GM21526 (cell line): ENCODE results near the gene F8A2.
A peak's percentile ranks its signal among the peaks of the same experiment; 100 is the strongest.
"Not testable (repeated sequence)": the region's sequence is repeated elsewhere in the genome, so short reads cannot be mapped to it uniquely, and the experiment has no call there.

Experiments
- ATAC-seq: cut with Tn5 transposase; IDR thresholded peaks from one replicate; pipeline ENCODE4 v1.9.1; 2021; ENCODE audit warnings: moderate library complexity; ENCODE audit not compliant: unreplicated experiment, low FRiP score

Gene F8A2

DNA sequence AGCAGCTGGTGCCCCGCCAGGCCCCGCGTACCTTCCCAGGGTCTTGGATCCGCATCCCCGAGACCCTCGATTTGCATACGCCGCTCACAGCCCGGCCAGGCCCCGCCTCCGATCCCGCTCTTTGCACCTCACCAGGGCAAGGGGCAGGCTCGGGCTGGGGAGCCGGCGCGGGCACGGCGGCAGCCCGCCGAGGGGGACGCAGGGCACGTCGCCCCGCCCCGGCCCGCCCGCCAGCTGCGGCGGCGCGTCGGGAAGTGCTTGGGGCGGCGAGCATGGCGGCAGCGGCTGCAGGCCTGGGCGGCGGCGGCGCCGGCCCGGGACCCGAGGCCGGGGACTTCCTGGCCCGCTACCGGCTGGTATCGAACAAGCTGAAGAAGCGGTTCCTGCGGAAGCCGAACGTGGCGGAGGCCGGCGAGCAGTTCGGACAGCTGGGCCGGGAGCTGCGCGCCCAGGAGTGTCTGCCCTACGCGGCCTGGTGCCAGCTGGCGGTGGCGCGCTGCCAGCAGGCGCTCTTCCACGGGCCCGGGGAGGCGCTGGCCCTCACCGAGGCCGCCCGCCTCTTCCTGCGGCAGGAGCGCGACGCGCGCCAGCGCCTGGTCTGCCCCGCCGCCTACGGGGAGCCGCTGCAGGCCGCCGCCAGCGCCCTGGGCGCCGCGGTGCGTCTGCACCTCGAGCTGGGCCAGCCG is at the start of gene F8A2:
Gene F8A2 (plus strand): TSS at position 253 of the 686 bp plus-strand sequence. CDS start 20 bp downstream, at position 273.
- peak; percentile 66 for ATAC-seq

DNA sequence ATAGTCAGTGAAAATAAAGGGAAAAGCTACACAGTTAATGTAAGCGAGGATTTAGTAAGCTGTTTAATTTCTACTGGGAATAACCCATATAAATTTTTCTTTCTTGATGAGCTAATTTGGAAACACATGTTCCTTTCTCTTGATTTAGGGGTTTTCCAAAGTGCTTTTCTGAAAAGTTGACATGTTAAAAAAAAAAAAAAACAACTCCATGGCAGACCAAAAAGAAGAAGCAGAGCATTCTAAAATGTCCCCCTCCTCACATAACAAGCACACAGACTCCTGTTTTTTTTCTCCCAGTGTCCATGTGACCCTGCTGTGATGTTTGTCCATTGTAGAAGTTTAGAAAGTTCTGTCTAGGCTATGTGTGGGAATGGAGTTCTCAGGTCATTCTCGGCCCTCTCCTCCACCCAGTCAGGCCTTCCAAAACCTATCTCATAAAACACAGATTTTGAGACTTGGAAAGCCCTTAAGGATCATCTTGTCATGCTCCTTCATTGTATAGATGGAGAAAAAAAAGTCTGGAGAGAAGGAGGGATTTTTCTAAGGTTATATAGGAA is 48.3 kb upstream of the F8A2 start:
- ATAC-seq = no peak

DNA sequence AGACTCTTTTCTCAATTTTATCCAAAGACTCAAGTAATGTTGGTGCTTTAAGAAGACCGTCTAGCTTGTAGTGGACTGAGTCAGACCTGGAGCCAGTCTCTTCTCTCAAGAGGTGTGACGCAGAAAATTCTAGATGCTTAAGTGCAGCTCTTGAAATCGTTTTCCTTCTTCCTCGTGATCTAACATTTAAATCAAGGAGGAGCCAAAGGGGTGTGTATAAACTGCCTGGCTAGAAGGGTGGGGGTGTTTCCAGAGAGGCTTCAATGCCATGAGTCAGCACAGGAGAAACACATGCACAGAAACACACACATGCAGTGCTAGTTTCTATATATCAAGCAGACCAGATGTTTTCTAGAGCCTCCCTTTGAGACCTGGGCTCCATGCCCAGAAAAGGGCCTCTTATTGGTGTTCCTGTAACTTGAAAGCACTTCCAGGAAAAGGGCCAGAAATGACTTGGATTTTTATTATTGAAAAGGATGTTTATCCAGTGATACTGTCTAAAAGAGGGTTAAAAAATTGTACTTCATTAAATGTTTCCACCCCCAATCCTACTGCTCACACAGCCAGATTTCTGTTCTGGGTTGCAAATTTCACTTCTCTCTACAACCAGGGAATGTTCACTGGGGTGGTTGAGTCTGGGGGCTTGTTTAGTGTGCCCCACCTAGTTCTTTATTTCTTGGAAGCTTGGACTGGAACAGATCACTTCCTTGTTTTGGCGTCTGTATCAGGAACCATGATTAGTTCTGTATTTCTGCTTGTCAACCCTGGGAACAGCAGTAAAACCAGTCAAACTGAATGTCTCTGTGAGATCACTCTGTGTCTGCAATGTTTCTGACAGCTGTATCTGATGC is 47.2 kb upstream of the F8A2 start, which contains the start of gene CLIC2:
Gene CLIC2 (minus strand): TSS at position 129 of the 851 bp plus-strand sequence. CDS start 187 bp downstream, outside the sequence.
- no peak for ATAC-seq

DNA sequence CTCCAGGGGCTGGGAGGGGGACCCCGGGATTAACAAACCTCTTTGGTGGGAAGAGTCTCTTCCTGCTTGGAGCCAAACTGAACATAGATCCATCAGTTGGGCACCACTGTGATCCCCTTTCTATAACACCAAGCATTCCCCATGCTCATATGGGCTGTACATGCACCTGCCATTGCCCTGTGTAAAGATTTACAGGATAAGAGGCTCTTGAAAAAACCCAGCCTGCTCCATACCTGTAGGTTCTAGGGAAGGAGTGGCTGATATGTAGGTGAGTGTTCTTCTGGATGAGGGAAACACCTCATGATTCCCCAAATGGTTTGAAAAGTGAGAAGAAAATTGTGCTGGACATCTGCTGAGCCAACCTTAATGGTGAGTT is 46.6 kb upstream of the F8A2 start:
- ATAC-seq = not testable (repeated sequence)

DNA sequence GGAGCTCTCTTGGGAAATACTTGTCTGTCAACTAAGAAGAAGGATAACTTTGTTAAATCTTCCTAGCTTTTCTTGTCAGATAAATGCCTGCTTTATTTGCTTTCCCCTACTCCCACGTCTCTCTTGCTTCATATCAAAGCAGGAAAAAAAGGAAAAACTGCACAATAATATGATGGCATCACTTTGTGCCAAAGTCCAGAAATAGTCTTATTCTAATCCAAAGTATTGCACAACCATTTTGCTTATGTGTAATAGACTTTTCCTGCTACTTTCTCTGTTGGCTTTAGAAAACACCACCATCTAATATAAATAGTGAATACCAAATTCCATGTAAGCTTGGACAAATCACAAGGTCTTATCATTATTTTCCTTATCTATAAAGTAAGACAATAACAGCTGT is 36.2 kb upstream of the F8A2 start:
- not testable (repeated sequence) for ATAC-seq

DNA sequence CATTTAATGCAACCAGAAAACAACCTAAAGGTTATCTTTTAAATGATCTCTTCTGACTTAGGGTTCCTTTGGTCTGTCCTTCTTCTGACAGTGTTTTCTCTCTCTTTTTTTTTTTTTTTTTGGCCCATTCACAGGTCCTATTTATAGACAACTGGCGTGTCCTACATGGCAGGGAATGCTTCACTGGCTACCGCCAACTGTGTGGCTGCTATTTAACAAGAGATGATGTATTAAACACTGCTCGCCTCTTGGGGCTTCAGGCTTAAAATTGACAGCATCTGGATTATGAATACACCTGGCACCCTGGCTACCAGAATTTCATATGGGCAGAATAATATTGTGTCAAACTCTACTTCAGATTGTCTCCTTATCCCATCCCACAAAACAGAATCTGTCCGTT is 32.4 kb upstream of the F8A2 start:
- ATAC-seq = not testable (repeated sequence)

DNA sequence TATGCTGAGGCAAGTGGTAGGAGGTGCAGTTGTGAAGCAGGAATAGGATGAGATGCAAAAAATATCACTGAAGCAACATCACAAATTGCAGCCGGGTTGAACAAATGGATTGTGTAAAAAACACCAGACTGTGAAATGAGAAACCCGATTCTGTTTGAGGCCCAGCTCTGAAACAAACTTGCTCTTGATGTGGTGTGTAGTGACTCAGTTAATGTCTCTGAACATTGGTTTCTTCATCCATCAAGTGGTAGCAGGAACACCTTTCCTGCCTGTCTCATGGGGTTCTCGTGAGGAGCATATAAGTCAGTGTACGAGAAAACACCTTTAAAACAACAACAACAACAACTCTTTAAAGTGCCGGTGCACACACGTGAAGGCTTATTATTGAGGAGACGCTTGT is 18.2 kb upstream of the F8A2 start:
- ATAC-seq = not testable (repeated sequence)

DNA sequence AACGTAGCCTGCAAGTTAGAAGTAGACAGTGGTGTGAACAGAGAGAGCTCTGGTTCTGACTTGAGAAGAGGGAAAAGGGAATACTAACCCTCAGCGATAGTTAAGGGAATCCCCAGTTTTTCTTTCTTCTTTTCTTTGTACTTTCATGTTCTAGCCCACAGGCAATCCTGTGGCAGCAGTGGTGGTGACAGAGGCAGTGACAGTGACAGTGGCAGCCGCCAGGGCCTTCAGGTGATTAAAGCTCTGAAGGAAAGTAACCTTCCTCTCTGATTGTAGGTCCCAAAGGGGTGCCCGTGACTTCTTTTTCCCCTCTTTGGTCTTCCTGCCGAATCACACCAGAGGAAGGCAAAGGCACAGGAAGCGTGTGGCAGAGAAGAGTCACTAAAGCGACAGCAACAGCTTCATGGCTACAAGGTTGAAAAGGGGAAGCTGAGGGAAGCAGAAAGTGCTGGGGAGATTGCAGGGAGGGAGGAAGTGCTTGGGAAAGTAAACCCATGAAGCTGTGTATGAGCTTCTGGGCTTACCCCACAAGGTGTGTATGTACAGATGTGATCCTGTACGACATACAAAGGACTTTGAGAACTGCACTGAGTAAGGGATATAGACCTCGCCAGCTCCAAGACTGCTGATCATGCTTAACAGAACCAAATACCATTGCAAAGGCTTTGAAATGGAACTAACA is 8.0 kb upstream of the F8A2 start:
- ATAC-seq = peak; percentile 55

DNA sequence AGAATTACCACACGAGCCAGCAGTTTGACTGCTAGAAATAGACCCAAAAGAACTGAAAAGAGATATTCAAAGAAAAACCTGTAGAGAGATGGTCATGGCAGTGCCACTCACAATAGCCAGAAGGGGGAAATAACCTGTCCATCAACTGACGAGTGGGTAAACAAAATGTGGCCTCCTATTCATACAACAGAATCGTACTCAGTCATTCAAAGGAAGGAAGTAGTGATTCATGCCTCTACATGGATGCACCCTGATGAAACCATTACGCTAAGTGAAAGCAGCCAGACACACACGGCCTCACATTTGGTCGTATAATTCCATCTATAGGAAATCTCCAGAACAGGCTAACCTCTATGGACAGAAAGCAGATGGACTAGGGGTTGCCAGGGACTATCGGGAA is 2.1 kb upstream of the F8A2 start:
- ATAC-seq = not testable (repeated sequence)

DNA sequence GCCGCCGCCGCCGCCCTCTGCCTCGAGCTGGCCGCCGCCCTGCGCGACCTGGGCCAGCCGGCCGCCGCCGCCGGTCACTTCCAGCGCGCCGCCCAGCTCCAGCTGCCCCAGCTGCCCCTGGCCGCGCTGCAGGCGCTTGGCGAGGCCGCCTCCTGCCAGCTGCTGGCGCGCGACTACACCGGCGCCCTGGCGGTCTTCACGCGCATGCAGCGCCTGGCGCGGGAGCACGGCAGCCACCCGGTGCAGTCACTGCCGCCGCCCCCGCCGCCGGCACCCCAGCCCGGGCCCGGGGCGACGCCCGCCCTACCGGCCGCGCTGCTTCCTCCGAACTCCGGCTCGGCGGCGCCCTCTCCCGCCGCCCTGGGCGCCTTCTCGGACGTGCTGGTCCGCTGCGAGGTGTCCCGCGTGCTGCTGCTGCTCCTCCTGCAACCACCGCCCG is 653 bp downstream of the F8A2 start:
- ATAC-seq = peak; percentile 39

DNA sequence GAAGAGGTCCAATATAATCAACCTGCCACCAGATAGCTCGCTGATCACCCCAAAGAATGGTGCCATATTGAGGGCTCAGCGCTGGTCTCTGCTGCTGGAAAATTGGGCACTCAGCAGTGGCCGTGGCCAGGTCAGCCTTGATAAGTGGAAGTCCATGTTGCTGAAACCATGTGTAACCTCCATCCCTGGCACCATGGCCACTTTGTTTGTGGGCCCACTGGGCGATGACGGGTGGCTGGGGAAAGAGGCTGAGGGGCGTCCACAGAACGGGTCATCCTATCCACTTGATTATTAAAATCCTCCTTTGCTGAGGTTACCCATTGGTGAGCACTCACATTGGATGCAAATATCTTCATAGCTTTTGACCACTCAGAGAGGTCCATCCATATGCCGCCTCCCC is 7.7 kb downstream of the F8A2 start:
- no peak for ATAC-seq

DNA sequence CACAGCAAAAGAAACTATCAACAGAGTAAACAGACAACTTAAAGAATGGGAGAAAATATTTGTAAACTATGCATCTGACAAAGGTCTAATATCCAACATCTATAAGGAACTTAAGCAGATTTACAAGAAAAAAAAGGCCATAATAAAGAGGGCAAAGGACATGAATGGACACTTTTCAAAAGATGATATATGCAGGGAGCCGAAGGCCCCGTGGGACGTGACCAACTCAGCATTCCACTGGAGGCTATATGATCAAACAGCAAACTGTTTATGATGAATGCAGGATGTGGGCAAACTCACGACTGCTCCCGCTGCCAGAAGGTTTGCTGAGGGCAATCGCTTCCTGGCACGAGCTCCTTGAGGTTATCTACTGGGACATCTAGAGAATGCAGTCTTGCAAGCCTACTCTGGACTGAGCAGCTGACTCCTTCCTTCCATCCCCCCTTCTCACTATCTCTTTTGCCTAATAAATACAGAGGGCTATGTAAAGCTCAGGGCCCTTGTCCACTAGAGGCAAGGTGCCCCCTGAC is 12.9 kb downstream of the F8A2 start:
- not testable (repeated sequence) for ATAC-seq

DNA sequence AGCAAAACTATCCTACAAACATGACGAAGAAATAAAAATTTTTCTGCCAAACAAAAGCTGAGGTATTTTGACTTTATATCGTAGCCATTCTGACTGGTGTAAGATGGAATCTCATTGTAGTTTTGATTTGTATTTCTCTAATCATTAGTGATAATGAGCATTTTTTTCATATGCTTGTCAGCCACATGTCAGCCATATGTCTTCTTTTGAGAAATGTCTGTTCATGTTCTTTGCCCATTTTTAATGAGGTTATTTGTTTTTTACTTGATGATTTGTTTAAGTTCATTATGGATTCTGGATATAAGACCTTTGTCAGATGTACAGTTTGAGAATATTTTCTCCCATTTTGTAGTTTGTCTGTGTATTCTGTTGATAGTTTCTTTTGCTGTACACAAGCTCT is 24.5 kb downstream of the F8A2 start:
- no peak for ATAC-seq

DNA sequence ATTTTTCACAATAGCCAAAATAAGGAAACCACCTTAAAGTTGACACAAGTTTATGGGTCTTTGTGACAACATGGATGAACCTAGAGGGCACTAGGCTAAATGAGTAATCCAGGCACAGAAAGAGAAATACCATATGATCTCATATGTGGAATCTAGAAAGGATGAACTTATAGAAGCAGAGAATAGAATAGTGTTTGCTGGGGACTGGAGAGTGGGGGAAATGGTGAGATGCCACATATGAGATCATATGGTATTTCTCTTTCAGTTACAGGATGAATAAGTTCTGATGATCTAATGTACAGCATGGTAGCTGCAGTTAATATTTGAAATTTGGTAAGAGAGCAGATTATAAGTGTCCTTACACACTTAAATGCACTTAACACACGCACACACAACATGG is 35.9 kb downstream of the F8A2 start:
- no peak for ATAC-seq
